Activated CD4-positive, alpha-beta T cell treated with anti-CD3 and anti-CD28 coated beads, Interleukin-2, amount 50 U/mL, for 24 hours (primary cell): Measurements from ENCODE around the gene FAM110A.
A peak's percentile ranks its signal among the peaks of the same experiment; 100 is the strongest.
"Not testable (repeated sequence)": the region's sequence is repeated elsewhere in the genome, so short reads cannot be mapped to it uniquely, and the experiment has no call there.

Source experiments
- DNase-seq, 2 donors: peaks; one replicate each; pipeline ENCODE4 v3.0.0-alpha.2; 2020; ENCODE audit warnings: low read depth in 1 of 2, low spot score in 1 of 2

Gene FAM110A

GRCh38 chr20:833450-834150 is at the start of gene FAM110A:
FAM110A (plus strand) TSS chr20:833715; CDS start chr20:844805, 11,090 bp downstream.
- DNase-seq, result peak; percentile 85 to 93

- no peak for DNase-seq
Observed at GRCh38 chr20:787825-788224, 45.7 kb upstream of the FAM110A start.

- no peak for DNase-seq
Observed at GRCh38 chr20:791056-791455, 42.5 kb upstream of the FAM110A start.

- DNase-seq, result no peak
Observed at GRCh38 chr20:792248-792647, 41.3 kb upstream of the FAM110A start.

- DNase-seq, result no peak
Observed at GRCh38 chr20:796921-797320, 36.6 kb upstream of the FAM110A start.

- DNase-seq, result not testable (repeated sequence)
Observed at GRCh38 chr20:798746-799145, 34.8 kb upstream of the FAM110A start.

GRCh38 chr20:800026-800425 is 33.5 kb upstream of the FAM110A start:
- not testable (repeated sequence) for DNase-seq

- DNase-seq, result no peak
Observed at GRCh38 chr20:801678-802077, 31.8 kb upstream of the FAM110A start.

GRCh38 chr20:805713-806112 is 27.8 kb upstream of the FAM110A start:
- no peak for DNase-seq

- not testable (repeated sequence) for DNase-seq
Observed at GRCh38 chr20:811776-812434, 21.6 kb upstream of the FAM110A start.

GRCh38 chr20:812435-812814 is 21.1 kb upstream of the FAM110A start:
- DNase-seq, result not testable (repeated sequence)

GRCh38 chr20:813390-813789 is 20.1 kb upstream of the FAM110A start:
- no peak for DNase-seq

GRCh38 chr20:815226-815625 is 18.3 kb upstream of the FAM110A start:
- no peak for DNase-seq

- peak; percentile 50 to 54 for DNase-seq
Observed at GRCh38 chr20:815914-816606, 17.5 kb upstream of the FAM110A start.

GRCh38 chr20:818001-818664 is 15.4 kb upstream of the FAM110A start:
- no peak for DNase-seq

- no peak for DNase-seq
Observed at GRCh38 chr20:819680-820322, 13.7 kb upstream of the FAM110A start.

- DNase-seq, result no peak
Observed at GRCh38 chr20:820323-820953, 13.1 kb upstream of the FAM110A start.

- DNase-seq, result no peak
Observed at GRCh38 chr20:821046-821730, 12.3 kb upstream of the FAM110A start.

- no peak for DNase-seq
Observed at GRCh38 chr20:821731-822065, 11.8 kb upstream of the FAM110A start.
